Activated naive CD4-positive, alpha-beta T cell treated with anti-CD3 and anti-CD28 coated beads for 36 hours (primary cell): ENCODE measurements around the gene NACC2. TPM values are rescaled to one million over a fixed set of nuclear protein-coding genes. Genes with fewer than 3 reads are reported as not detected.

Experiments used
- CTCF ChIA-PET: fragments of 350-600 bp; sonication (Branson Sonifier 250); formaldehyde crosslinking; loops from one replicate; lab custom pipeline; 2021; ENCODE audit warnings: antibody characterized with exemption; lab: Charles Lee
- DNase-seq: peaks from one replicate; pipeline ENCODE4 v3.0.0-alpha.2; 2020
- H3K27ac Mint-ChIP-seq: one replicate; pipeline ENCODE4 v1.8.0; 2021; ENCODE audit warnings: mild to moderate bottlenecking, mixed read lengths
- H3K27me3 Mint-ChIP-seq: one replicate; pipeline ENCODE4 v1.8.0; 2021; ENCODE audit warnings: low read depth, mixed read lengths
- H3K36me3 Mint-ChIP-seq: one replicate; pipeline ENCODE4 v1.8.0; 2021; ENCODE audit warnings: low read depth, mixed read lengths
- H3K4me1 Mint-ChIP-seq: one replicate; pipeline ENCODE4 v1.8.0; 2021; ENCODE audit warnings: low read depth, mixed read lengths
- H3K4me3 Mint-ChIP-seq: one replicate; pipeline ENCODE4 v1.8.0; 2021; ENCODE audit warnings: mild to moderate bottlenecking, moderate library complexity, mixed read lengths
- H3K9me3 Mint-ChIP-seq: one replicate; pipeline ENCODE4 v1.8.0; 2021; ENCODE audit warnings: mixed read lengths
- intact Hi-C: fragments of 100-400 bp; cut with micrococcal nuclease; formaldehyde crosslinking; loops from one replicate; pipeline ENCODE4 v1.15.1; 2023
- total RNA-seq, 2 experiments: library from RNA; stranded (reverse); gene quantifications; one replicate each; pipeline ENCODE4 v1.2.3, GENCODE V29; 2021

The NACC2 gene
- 1 to 10 TPM; 3.4 to 3.5 TPM for total RNA-seq

DNA sequence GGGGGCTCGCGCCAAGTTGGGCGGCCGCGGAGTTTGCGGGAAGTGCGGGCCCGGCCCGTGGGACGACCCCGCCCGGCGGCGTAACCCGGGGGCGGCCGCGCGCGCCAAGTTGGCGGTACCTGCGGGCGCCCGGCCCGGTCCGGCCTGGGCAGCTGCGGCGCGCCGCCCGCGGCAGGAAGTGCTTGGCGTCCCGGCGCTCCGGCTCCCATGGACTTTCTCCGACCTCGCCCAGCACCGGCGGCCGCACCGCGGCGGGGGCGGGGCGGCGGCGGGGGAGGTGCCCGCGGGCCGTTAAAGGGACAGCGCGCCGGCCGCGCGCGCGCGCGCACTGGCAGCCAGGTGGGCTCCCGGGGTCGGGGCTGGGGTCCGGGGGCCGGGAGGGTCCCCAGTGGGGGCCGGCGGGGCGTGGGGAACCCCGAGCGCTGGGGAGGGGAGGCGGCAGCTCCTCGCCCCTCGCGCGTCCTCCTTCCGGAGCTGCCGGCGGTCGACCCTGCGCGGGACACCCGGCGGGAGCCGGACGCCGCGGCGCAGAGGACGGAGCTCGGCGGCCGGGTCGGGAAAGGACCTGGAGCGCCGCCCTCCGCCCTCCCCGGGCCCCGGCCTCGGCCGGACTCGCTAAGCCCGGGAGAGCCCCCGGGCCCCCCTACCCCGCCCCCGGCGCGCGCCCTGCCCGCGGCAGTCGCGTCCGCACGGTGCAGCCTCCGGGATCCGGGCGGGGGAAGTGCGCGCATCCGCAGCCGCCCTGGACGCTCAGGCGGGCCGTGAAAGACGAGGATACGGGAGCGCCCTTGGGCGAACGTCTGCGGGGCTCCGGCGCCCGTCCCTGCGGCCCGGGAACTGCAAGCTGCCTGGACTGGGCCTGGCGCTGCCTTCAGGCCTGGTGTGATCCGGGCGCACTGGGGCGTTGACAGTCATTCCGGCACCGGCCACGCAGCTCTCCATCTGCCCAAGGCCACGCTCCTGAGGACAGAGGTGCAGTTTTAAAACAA is at the start of gene NACC2:
Gene NACC2 (minus strand): TSS at position 220 of the 989 bp plus-strand sequence. CDS start 44,768 bp downstream, outside the sequence.
- no peaks in the 10 kb centered on the region for H3K27me3 Mint-ChIP-seq
- H3K27ac Mint-ChIP-seq = no peak within 1 kb of the TSS
- intact Hi-C loops = loop anchor here (2.0 kb wide), 1 partner anchor 23 kb away; the partner anchor contains the start of gene TMEM250
- peaks cover 10% of the 10 kb centered on the region for H3K4me1 Mint-ChIP-seq
- H3K36me3 Mint-ChIP-seq = no peaks in the 10 kb centered on the region
- DNase-seq = no peak
- H3K9me3 Mint-ChIP-seq = no peaks in the 10 kb centered on the region
- H3K4me3 Mint-ChIP-seq = peak within 1 kb of the TSS; percentile 67
- CTCF ChIA-PET = interaction anchor here (2.0 kb wide), 1 partner anchor 27 kb away, joined by 12 read pairs; no protein-coding TSS in a partner anchor

- Mint-ChIP-seq H3K9me3 (no peaks in the 10 kb centered on the region), H3K27me3 (peaks cover 10% of the 10 kb centered on the region), H3K4me1 (no peaks in the 10 kb centered on the region), H3K27ac (no peak overlapping the region), H3K36me3 (no peaks in the 10 kb centered on the region), H3K4me3 (no peak overlapping the region)
- CTCF ChIA-PET = interaction anchor here (0.6 kb wide), 2 partner anchors 78 to 169 kb away, joined by 4 to 6 read pairs; no protein-coding TSS in a partner anchor
- intact Hi-C loops = no loop called here
- no peak for DNase-seq
These were observed 49.4 kb upstream of the NACC2 start for GRCh38 chr9:136144450-136144849.

DNA sequence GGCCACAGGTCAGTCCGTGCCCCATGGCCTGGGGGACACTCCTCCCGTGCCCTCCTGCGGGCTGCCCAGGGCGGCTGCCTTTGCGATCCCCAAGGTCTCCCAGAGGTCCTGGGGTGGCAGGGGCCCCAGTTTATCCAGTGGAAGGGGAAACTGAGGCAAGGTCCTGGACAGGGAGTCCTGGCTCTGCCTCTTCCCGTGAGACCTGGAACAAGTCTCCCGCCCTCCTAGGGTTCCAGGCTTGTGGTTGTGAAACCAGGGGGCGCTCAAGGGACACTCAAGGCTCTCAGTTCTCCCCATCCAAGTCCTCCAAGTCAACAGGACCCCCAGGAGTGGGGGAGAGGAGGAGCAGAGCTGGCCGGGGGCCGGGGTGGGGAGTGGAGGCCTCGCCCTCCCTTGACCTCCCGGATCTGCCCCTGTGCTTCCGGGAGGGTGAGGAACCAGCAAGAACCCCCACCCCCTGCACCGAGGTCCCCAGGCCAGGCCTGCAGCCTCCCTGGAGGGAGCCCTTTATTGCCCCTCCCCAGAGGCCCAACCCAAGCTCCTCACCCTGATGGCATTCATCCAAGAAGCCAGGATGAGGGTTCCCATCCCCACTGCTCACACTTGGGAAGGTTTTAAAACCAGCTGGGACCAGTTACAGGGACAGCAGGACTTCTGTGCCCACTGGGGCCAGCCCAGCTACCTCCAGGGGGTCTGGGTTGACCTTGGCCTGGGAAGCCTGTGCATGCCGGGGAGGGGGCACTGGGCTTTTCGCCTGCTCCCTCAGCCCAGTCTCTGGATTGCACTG is 48.3 kb upstream of the NACC2 start:
- no peak overlapping the region for H3K27ac Mint-ChIP-seq
- peaks cover 14% of the 10 kb centered on the region for H3K27me3 Mint-ChIP-seq
- CTCF ChIA-PET = interaction anchor here (1.0 kb wide), 1 partner anchor 79 kb away, joined by 3 read pairs; no protein-coding TSS in a partner anchor
- H3K36me3 Mint-ChIP-seq = no peaks in the 10 kb centered on the region
- peak; percentile 43 for DNase-seq
- no peaks in the 10 kb centered on the region for H3K4me1 Mint-ChIP-seq
- no peak overlapping the region for H3K4me3 Mint-ChIP-seq
- no peaks in the 10 kb centered on the region for H3K9me3 Mint-ChIP-seq
- intact Hi-C loops = no loop called here

DNA sequence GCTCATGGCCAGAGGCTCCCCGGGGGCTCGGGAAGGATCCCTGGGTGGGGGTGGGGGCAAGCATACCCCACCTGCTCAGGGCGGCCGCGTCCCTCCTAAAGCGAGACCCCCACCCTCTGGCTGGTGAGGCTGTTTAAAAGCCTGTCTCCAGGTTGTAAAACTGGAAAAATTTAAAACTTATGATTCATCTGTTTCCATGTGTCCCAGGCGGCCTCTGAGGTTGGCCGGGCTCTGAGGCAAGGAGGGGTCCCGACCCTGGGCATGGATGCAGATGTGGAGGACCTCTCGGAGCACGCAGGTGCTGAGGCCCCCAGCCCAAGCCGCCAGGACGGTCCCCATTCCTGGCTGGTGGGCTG is 47.7 kb upstream of the NACC2 start:
- no peak overlapping the region for H3K27ac Mint-ChIP-seq
- peaks cover 15% of the 10 kb centered on the region for H3K27me3 Mint-ChIP-seq
- H3K4me1 Mint-ChIP-seq = no peaks in the 10 kb centered on the region
- no peak overlapping the region for H3K4me3 Mint-ChIP-seq
- no peaks in the 10 kb centered on the region for H3K36me3 Mint-ChIP-seq
- CTCF ChIA-PET = no interaction called here
- no peaks in the 10 kb centered on the region for H3K9me3 Mint-ChIP-seq
- intact Hi-C loops = no loop called here
- DNase-seq = no peak

DNA sequence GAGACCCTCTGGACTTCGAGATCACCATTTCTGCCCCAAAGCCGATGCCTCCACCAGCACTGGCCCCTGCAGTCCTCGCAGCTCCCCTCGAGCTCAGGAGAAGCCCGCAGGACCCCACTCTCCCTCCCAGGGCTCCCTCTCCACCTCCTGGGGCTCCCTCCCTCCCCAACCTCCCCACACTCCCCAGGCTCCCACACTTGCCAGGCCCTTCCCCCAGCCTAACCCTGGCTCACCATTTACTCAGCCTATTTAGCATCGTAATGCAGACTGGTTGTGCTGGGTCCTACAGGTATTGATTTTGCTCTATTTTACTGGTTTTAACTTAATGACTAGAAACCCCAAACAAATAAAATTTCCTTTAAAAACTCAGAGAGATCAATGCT is 47.3 kb upstream of the NACC2 start:
- H3K27ac Mint-ChIP-seq = no peak overlapping the region
- intact Hi-C loops = no loop called here
- CTCF ChIA-PET = interaction anchor here (0.5 kb wide), 1 partner anchor 206 kb away, joined by 4 read pairs; no protein-coding TSS in a partner anchor
- no peaks in the 10 kb centered on the region for H3K4me1 Mint-ChIP-seq
- H3K9me3 Mint-ChIP-seq = no peaks in the 10 kb centered on the region
- peaks cover 15% of the 10 kb centered on the region for H3K27me3 Mint-ChIP-seq
- no peak overlapping the region for H3K4me3 Mint-ChIP-seq
- DNase-seq = no peak
- H3K36me3 Mint-ChIP-seq = no peaks in the 10 kb centered on the region

DNA sequence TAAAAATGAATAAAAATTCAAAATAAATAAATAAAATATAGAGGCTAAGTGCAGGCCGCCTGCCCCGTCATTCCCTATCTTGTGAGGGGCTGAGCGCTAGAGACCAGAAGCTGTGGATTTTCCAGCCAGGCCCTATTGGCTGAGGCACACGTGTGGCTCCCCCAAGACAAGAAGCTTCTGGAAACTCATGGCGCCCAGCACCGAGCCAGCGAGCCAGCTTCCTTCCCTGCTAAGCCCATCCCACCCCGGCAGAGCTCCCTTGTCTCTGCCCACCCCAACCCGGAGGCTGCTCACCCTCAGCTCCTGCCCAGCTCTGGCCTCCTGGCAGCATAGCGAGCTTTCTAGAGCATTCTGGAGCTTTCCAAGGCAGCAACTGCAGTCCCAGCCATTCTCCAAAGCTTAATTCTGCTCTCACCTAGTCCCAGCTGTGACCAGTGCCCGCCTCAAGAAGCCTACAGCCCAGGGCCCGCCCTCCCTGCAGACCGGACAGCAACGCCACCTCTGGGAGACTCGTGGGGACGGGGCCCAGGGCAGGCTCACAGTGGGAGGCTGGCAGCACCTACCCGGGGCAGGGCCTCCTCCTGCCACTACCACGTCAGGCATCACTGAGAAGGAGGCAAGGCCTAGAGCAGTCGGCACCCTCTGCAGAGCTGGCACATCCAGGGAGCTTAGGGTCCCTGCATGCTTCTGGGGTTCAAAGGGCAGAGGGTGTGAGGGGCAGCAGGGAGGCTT is 46.8 kb upstream of the NACC2 start:
- no peak for DNase-seq
- no peaks in the 10 kb centered on the region for H3K36me3 Mint-ChIP-seq
- CTCF ChIA-PET = interaction anchor here (0.5 kb wide), 1 partner anchor 206 kb away, joined by 4 read pairs; no protein-coding TSS in a partner anchor
- H3K4me1 Mint-ChIP-seq = no peaks in the 10 kb centered on the region
- H3K9me3 Mint-ChIP-seq = no peaks in the 10 kb centered on the region
- peaks cover 17% of the 10 kb centered on the region for H3K27me3 Mint-ChIP-seq
- intact Hi-C loops = no loop called here
- H3K4me3 Mint-ChIP-seq = no peak overlapping the region
- no peak overlapping the region for H3K27ac Mint-ChIP-seq

DNA sequence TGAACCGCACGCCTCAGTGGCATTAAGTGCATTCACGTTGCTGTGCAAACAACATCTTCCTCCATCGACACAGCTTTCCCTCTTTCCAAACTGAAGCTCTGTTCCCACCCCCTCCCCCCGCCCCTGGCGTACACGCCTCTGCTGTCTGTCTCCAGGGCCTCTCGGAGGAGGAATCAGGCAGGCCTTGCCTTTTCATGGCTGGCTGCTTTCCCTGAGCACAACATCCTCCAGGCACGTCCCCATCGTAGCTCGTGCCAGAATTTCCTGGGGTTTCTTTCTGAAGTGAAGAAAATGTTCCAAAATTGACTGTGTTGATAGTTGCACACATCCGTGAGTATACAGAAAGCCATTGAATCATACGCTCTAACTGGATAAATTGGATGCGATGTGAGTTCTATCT is 45.9 kb upstream of the NACC2 start:
- H3K27me3 Mint-ChIP-seq = peaks cover 21% of the 10 kb centered on the region
- CTCF ChIA-PET = no interaction called here
- H3K36me3 Mint-ChIP-seq = no peaks in the 10 kb centered on the region
- no peaks in the 10 kb centered on the region for H3K4me1 Mint-ChIP-seq
- no peak overlapping the region for H3K27ac Mint-ChIP-seq
- H3K9me3 Mint-ChIP-seq = no peaks in the 10 kb centered on the region
- H3K4me3 Mint-ChIP-seq = no peak overlapping the region
- DNase-seq = no peak
- intact Hi-C loops = no loop called here

DNA sequence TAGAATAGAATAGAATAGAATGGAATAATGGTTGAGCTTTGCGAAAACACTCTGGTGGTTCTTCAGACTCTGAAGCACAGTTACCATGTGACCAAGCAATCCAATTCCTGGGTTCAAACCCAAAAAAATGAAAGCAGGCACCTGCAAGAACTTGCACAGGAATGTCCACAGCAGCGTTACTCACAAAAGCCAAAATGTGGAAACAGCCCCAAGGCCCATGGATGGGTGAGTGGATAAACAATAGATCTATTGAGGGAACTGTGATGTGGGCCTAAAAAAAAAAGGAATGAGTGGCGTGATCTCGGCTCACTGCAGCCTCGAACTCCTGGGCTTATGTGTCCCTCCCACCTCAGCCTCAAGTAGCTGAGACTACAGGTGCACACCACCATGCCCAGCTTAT is 45.0 kb upstream of the NACC2 start:
- intact Hi-C loops = no loop called here
- Mint-ChIP-seq H3K36me3 (no peaks in the 10 kb centered on the region), H3K4me1 (no peaks in the 10 kb centered on the region), H3K4me3 (no peak overlapping the region), H3K27me3 (peaks cover 19% of the 10 kb centered on the region), H3K27ac (no peak overlapping the region), H3K9me3 (no peaks in the 10 kb centered on the region)
- CTCF ChIA-PET = interaction anchor here (1.0 kb wide), 1 partner anchor 17 kb away, joined by 4 read pairs; no protein-coding TSS in a partner anchor
- no peak for DNase-seq

DNA sequence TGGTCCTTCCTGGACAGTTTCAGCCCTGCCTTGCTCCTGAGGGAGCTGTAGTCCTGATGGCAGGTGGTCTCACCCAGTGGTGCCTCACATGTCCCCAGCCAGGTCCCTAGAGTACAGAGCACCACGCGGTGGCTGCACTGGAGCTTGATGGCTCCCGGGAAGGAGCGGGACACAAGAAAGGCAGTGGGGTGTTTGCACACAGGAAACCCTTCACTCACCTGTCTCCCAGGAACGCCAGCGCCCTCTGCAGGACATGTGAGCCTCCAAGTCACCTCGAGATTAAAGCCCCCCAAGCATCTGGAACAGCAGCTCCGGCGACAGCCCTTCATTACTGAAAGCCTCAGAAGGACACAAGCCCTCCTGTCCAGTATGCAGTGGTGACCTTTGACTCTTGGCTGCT is 43.5 kb upstream of the NACC2 start:
- no peak overlapping the region for H3K27ac Mint-ChIP-seq
- peaks cover 27% of the 10 kb centered on the region for H3K27me3 Mint-ChIP-seq
- no peaks in the 10 kb centered on the region for H3K9me3 Mint-ChIP-seq
- no peak overlapping the region for H3K4me3 Mint-ChIP-seq
- peaks cover 4% of the 10 kb centered on the region for H3K4me1 Mint-ChIP-seq
- DNase-seq = peak; percentile 75
- CTCF ChIA-PET = interaction anchor here (0.7 to 1.7 kb wide), 3 partner anchors 16 to 169 kb away, joined by 3 to 4 read pairs (median 3); no protein-coding TSS in a partner anchor
- intact Hi-C loops = no loop called here
- no peaks in the 10 kb centered on the region for H3K36me3 Mint-ChIP-seq

DNA sequence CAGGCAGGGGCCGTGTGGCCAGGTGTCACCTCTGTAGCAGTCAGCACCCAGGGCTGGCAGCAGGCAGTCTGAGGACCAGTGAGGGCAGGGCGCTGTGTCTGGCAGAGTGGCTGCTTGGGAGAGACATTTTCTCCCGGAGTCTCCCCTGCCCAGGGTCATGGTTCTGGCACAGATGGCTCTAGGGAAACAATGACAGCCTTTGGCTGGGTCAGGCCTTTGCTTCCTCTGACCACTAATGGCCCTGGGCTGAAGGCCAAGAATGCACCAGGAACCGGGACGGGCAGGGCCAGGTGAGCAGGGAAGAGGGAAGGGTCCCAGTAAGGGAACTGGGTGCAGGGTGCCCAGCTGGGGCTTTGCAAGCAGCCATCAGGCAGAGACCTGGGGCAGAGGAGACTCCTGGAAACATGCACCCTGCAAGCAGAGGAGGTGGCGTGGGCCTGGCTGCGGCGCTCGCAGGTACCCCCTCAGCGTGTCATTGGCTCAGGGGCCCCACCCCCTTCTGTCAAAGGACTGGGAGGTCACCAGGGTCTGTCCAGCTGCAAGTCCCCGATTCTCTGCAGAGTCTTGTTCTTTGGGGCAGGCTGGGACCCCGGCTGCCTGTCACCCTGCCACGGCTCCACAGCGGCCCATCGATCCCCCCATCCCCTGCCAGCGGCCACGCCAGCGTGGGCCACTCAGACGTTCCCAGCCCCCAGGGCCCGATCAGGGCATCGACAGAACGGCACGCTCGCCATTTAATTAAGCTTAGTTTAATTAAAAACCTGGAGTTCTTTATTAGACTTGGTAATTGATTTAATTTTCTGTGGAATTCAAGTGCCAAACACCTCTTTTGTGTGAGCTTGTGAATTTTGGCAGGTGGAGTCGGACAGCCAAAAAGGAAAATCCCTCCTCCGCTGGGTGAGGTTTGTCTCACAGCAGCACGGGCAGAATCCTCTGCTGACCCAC is 42.5 kb upstream of the NACC2 start:
- DNase-seq = no peak
- no peak overlapping the region for H3K4me3 Mint-ChIP-seq
- peaks cover 30% of the 10 kb centered on the region for H3K27me3 Mint-ChIP-seq
- H3K9me3 Mint-ChIP-seq = no peaks in the 10 kb centered on the region
- CTCF ChIA-PET = interaction anchor here (1.2 to 1.7 kb wide), 2 partner anchors 15 to 168 kb away, joined by 3 read pairs; no protein-coding TSS in a partner anchor
- H3K27ac Mint-ChIP-seq = no peak overlapping the region
- H3K36me3 Mint-ChIP-seq = no peaks in the 10 kb centered on the region
- peaks cover 4% of the 10 kb centered on the region for H3K4me1 Mint-ChIP-seq
- intact Hi-C loops = no loop called here
